ENCODE data around the gene PRTN3. TPM values are rescaled to one million over a fixed set of nuclear protein-coding genes. Genes with fewer than 3 reads are reported as not detected.

Gene PRTN3
- total RNA-seq, 1 experiment from 2014 or later = 2.7 TPM

DNA sequence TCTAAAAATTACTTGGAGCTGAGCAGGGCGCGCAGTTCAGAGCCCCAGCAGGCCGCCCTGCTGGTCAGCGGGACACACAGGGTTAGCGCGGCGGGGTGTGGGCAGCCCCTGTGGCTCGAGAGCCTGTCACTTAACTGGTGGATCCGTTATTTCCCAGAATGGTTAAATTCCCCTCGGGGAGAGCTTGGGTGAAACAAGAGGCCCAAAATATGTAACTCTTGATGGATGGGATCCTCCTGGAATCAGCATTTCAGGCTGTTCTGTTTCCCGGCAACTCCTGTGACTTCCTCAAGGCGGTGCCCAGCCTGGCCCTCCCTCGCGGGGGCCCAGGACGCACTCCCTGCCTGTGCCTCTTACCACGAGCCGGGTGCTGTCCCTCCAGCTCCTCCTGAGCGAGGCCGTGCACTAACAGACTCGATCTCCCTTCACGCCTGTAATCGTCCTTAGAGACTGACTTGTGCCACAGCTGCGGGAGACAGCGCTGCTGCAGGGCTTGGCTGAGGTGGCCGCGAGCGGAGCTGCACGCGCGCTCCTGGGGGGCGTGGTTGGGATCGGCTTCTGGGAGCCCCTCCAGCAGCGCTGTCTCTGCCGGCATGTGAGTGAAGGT lies 33.9 kb upstream of the PRTN3 start:
- ATAC-seq = no peak
- intact Hi-C loops (cut with micrococcal nuclease) = no loop called here
- CTCF ChIA-PET = no interaction called here
- H3K79me2 ChIP-seq (ENCODE audit: insufficient read depth, low read length) = peaks cover 96% of the 10 kb centered on the region
- H3K4me3 ChIP-seq (replicated peaks in 1 of 2; ENCODE audit: low read depth in 1 of 2, low read length in 2 of 2) = no peak overlapping the region
- no peaks in the 10 kb centered on the region for H3K27me3 ChIP-seq (ENCODE audit: insufficient read depth, low read length)
- POLR2A ChIA-PET = no interaction called here
- no peak for DNase-seq (ENCODE audit: low read depth, low spot score)
- peaks cover 43% of the 10 kb centered on the region; the same call in 1 of the 2 replicates for H4K20me1 ChIP-seq (ENCODE audit: insufficient read depth)
- no peak for TF ChIP-seq SRF (IDR thresholded peaks at IDR 0.05; ENCODE audit: low read depth)
- TF ChIP-seq FOSL1 (IDR thresholded peaks at IDR 0.05; ENCODE audit: low read depth) = no peak
- TF ChIP-seq ZNF274 (IDR thresholded peaks at IDR 0.05; ENCODE audit: low read depth, low read length) = no peak
- no peak for TF ChIP-seq CEBPB (IDR thresholded peaks at IDR 0.05; ENCODE audit: low read depth)
- TF ChIP-seq POLR2AphosphoS5 (IDR thresholded peaks at IDR 0.05; ENCODE audit: low read depth, low read length) = no peak
- TF ChIP-seq CTCF (IDR thresholded peaks at IDR 0.05 in 2 of 3, conservative IDR thresholded peaks at IDR 0.05 in 1 of 3; ENCODE audit: borderline replicate concordance in 1 of 3, insufficient read depth in 1 of 3, low read depth in 2 of 3, low read length in 2 of 3) = peak in 2 of 3 experiments; percentile 4 to 20; a peak in 2 of 6 replicates
- TF ChIP-seq, protein P1, sequence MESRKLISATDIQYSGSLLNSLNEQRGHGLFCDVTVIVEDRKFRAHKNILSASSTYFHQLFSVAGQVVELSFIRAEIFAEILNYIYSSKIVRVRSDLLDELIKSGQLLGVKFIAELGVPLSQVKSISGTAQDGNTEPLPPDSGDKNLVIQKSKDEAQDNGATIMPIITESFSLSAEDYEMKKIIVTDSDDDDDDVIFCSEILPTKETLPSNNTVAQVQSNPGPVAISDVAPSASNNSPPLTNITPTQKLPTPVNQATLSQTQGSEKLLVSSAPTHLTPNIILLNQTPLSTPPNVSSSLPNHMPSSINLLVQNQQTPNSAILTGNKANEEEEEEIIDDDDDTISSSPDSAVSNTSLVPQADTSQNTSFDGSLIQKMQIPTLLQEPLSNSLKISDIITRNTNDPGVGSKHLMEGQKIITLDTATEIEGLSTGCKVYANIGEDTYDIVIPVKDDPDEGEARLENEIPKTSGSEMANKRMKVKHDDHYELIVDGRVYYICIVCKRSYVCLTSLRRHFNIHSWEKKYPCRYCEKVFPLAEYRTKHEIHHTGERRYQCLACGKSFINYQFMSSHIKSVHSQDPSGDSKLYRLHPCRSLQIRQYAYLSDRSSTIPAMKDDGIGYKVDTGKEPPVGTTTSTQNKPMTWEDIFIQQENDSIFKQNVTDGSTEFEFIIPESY (IDR thresholded peaks at IDR 0.05; ENCODE audit: extremely low read depth, insufficient replicate concordance, low read length) = no peak
- H3K36me3 ChIP-seq (ENCODE audit: control insufficient read depth in 1 of 2, insufficient read depth in 2 of 2, low read length in 2 of 2) = peaks cover 66 to 93% of the 10 kb centered on the region in 2 experiments; a peak in 3 of 4 replicates
- H2AFZ ChIP-seq (ENCODE audit: low read depth, low read length, poor library complexity, severe bottlenecking) = no peak overlapping the region
- no peaks in the 10 kb centered on the region for H3K4me1 ChIP-seq (ENCODE audit: control insufficient read depth in 1 of 2, insufficient read depth in 2 of 2, low read length in 2 of 2)
- H3K4me2 ChIP-seq (ENCODE audit: low read length) = no peak overlapping the region
- H3K9ac ChIP-seq (ENCODE audit: low read length) = no peak overlapping the region
- RAD21 ChIA-PET (ENCODE audit: low non-redundant PET in 1 of 2, low total read pairs in 2 of 2, uncharacterized antibody in 2 of 2, unreplicated experiment in 2 of 2) = no interaction called here
- H3K9me3 ChIP-seq (ENCODE audit: control insufficient read depth in 1 of 2, insufficient read depth in 1 of 2, low read depth in 1 of 2, low read length in 2 of 2) = no peaks in the 10 kb centered on the region
- BruUV-seq (replicated peaks) = no TSS peak
- H3K27ac ChIP-seq (ENCODE audit: low read depth, low read length) = no peak overlapping the region; the same call in 1 of the 2 replicates
- no peaks in the 10 kb centered on the region for H3K9me2 ChIP-seq (ENCODE audit: insufficient read depth)

All from HCT116 (cell line).